Pancreas (tissue), 10 donors: ENCODE results near the gene IFITM10. TPM values are rescaled to one million over a fixed set of nuclear protein-coding genes. Genes with fewer than 3 reads are reported as not detected.
A peak's percentile ranks its signal among the peaks of the same experiment; 100 is the strongest.

ENCODE experiments used
- ATAC-seq, 4 donors: fragments of 200-7000 bp; cut with Tn5 transposase; one replicate each; pipeline versions ENCODE4 v1.8.0 to v1.9.1; 2020; ENCODE audit warnings: mild to moderate bottlenecking in 4 of 4, moderate library complexity in 4 of 4
- DNase-seq, 6 donors: peaks; one replicate each; pipeline ENCODE4 v3.0.0-alpha.2; 2020
- FAIRE-seq: peaks from 2 replicates; lab custom pipeline; 2012; peaks lifted over from hg19 to GRCh38; lab: Jason Lieb, UNC
- H3K27ac ChIP-seq, 4 donors: fragments of 200-600 bp; sonication (generic); 1 replicate in 3 of 4; 2 replicates in 1 of 4; pipeline versions ENCODE4 v1.5.0 to v1.8.0; 2020
- H3K27me3 ChIP-seq, 4 donors: fragments of 200-600 bp; one replicate each; pipeline ENCODE4 v1.8.0; 2021
- H3K36me3 ChIP-seq, 3 donors: fragments of 200-600 bp; sonication (generic) in 1 of 3; one replicate each; pipeline versions ENCODE4 v1.5.0 to v1.8.0; 2020 to 2021
- H3K4me1 ChIP-seq, 3 donors: fragments of 200-600 bp; one replicate each; pipeline ENCODE4 v1.8.0; 2021
- H3K4me3 ChIP-seq, 4 donors: fragments of 200-600 bp; sonication (generic) in 2 of 4; one replicate each; pipeline versions ENCODE4 v1.5.0 to v1.8.0; 2020 to 2021
- H3K9me3 ChIP-seq, 4 donors: fragments of 200-600 bp; one replicate each; pipeline ENCODE4 v1.8.0; 2021
- CTCF ChIP-seq, 4 donors: fragments of 200-600 bp; sonication (generic) in 3 of 4; IDR thresholded peaks; one replicate each; pipeline versions ENCODE4 v1.5.0 to v1.8.0; 2021; ENCODE audit warnings: antibody characterized with exemption in 4 of 4
- WGBS, 2 donors: extraction: QIAGEN DNeasy Blood & Tissue Kit; methylation state at CpG; one replicate each; pipeline ENCODE4 v1.1.7; 2013; 5-methylcytosine and 5-hydroxymethylcytosine counted together
- intact Hi-C, 3 donors: fragments of 100-400 bp; cut with DNase I; formaldehyde crosslinking; loops; one replicate each; pipeline versions ENCODE4 v1.11.1 to v1.14.2; 2022
- polyA plus RNA-seq, 2 donors: library from polyadenylated mRNA; stranded (reverse); fragments of 200-250 nt; gene quantifications; one replicate each; pipeline ENCODE4 v1.2.3, GENCODE V29; 2013
- total RNA-seq, 6 donors: library from RNA; stranded (reverse); fragmentation: NEBNext Ultra II Directional in 4 of 6; extraction: Animal tissue kit (Norgen Biotek cat#: 25700) in 4 of 6; gene quantifications; one replicate each; pipeline versions ENCODE4 v1.2.1 to v1.2.4, GENCODE V29; 2021 to 2023
- donor health status: healthy with polysubstance abuse.
- donor health status: DM: no; HTN: no; CAD: no; lungs with moderate emphysema.
- donor health status: DM: no; HTN: no; CAD: no.
- donor health status: control.
- donor health status: control.
- donor health status: Bipolar disorder and iron deficiency.
- donor health status: DM: yes; HTN: yes; CAD: no.
- donor health status: DM: no; HTN: no; CAD: no.
- donor health status: DM: no; HTN: no; CAD: no.
- donor health status: DM: yes; HTN: yes; CAD: no.

The IFITM10 gene
- total and polyA plus RNA-seq, 8 donors, result 0.28 to 2.0 (median 0.55) TPM

GRCh38 chr11:1694846-1695547 is 55.4 kb downstream of the IFITM10 start:
- ATAC-seq (no peak), FAIRE-seq (no peak), DNase-seq (no peak)
- peaks cover 0 to 3% (median 0%) of the 10 kb centered on the region in 4 donors for H3K27me3 ChIP-seq
- H3K27ac ChIP-seq, result no peak overlapping the region
- H3K36me3 ChIP-seq, result no peaks in the 10 kb centered on the region
- H3K4me3 ChIP-seq, result no peak overlapping the region
- intact Hi-C loops, result loop anchor here in 2 of 3 donors (5.0 to 10.0 kb wide), 5 partner anchors 43 to 462 kb away; partner anchors contain the start of gene SYT8 (in 2 of the 2)
- H3K9me3 ChIP-seq, result no peaks in the 10 kb centered on the region
- H3K4me1 ChIP-seq, result peaks cover 3 to 7% (median 5%) of the 10 kb centered on the region in 3 donors
- TF ChIP-seq CTCF (IDR thresholded peaks at IDR 0.05), result no peak
- WGBS, 2 donors, result 84 to 86% methylated on average over 15 of the region's 15 CpGs

- DNase-seq (peak; percentile 81 to 99 (median 92)), FAIRE-seq (no peak), ATAC-seq (peak; percentile 96 to 98 (median 98))
- intact Hi-C loops, result loop anchor here in 2 of 3 donors (5.0 to 10.0 kb wide), 4 partner anchors 42 to 463 kb away; no protein-coding TSS in a partner anchor
- peak; percentile 91 to 96 (median 93) for TF ChIP-seq CTCF (IDR thresholded peaks at IDR 0.05)
- Histone ChIP-seq H3K27me3 (peaks cover 0 to 3% (median 0%) of the 10 kb centered on the region in 4 donors), H3K9me3 (no peaks in the 10 kb centered on the region), H3K27ac (peak overlapping the region in 1 of 4 donors; percentile 63), H3K4me1 (peaks cover 3 to 7% (median 5%) of the 10 kb centered on the region in 3 donors), H3K4me3 (peak overlapping the region in 2 of 4 donors; percentile 26 to 31), H3K36me3 (no peaks in the 10 kb centered on the region)
- 37 to 42% methylated on average over 42 to 45 of the region's 45 CpGs for WGBS, 2 donors
These were observed 56.1 kb downstream of the IFITM10 start for GRCh38 chr11:1694064-1694845.

GRCh38 chr11:1693327-1694063 is 56.9 kb downstream of the IFITM10 start:
- intact Hi-C loops, result loop anchor here in 2 of 3 donors (5.0 to 10.0 kb wide), 4 partner anchors 41 to 464 kb away; no protein-coding TSS in a partner anchor
- Histone ChIP-seq H3K27me3 (peaks cover 0 to 3% (median 0%) of the 10 kb centered on the region in 4 donors), H3K9me3 (no peaks in the 10 kb centered on the region), H3K36me3 (no peaks in the 10 kb centered on the region), H3K4me1 (peaks cover 3 to 7% (median 5%) of the 10 kb centered on the region in 3 donors), H3K27ac (peak overlapping the region in 2 of 4 donors; percentile 15 to 63), H3K4me3 (peak overlapping the region; percentile 4 to 31 (median 28))
- peak; percentile 59 to 95 (median 84) for DNase-seq
- peak; percentile 87 to 91 (median 90) for ATAC-seq
- no peak for FAIRE-seq
- 13 to 15% methylated on average over 31 to 37 of the region's 37 CpGs for WGBS, 2 donors
- TF ChIP-seq CTCF (IDR thresholded peaks at IDR 0.05), result peak; percentile 86 to 97 (median 90)

- Histone ChIP-seq H3K9me3 (no peaks in the 10 kb centered on the region), H3K4me1 (peaks cover 3 to 7% (median 5%) of the 10 kb centered on the region in 3 donors), H3K4me3 (no peak overlapping the region), H3K27ac (no peak overlapping the region), H3K36me3 (no peaks in the 10 kb centered on the region), H3K27me3 (peaks cover 0 to 3% (median 0%) of the 10 kb centered on the region in 4 donors)
- intact Hi-C loops, result loop anchor here in 2 of 3 donors (5.0 to 10.0 kb wide), 4 partner anchors 41 to 464 kb away; no protein-coding TSS in a partner anchor
- no peak for DNase-seq
- ATAC-seq, result no peak
- 31 to 33% methylated on average over 20 of the region's 20 CpGs for WGBS, 2 donors
- FAIRE-seq, result no peak
- no peak for TF ChIP-seq CTCF (IDR thresholded peaks at IDR 0.05)
These were observed 57.6 kb downstream of the IFITM10 start for GRCh38 chr11:1692708-1693326.
